ENCODE measurements around the gene ATXN2L.

Gene ATXN2L

DNA sequence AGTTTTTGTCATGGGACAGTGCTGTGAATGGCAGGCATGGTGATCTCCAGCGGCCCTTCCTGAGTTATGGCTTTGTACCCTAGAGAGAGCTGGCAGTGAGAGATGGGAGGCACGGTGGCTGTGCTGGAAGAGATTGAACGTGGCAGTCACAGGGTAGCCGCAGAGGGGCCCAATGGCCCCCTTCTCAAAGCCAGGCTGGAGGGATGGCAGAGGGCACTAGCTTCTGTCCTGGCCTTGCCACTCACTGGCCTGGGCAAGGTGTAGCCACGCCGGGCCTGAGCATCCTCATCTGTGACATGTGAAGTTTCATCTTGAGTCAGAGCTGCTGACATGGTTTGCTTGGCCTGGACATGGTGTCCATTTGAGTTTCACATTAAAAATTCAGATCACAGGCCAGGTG, 51.6 kb downstream of the ATXN2L start:
- no peak for TF ChIP-seq Cebpa-rat (IDR thresholded peaks at IDR 0.05)
- H3K4me2 ChIP-seq: no peak overlapping the region
- no peaks in the 10 kb centered on the region for H3K27me3 ChIP-seq
- H3K4me1 ChIP-seq: peaks cover 21 to 56% (median 52%) of the 10 kb centered on the region in 10 experiments
- H3K36me3 ChIP-seq: peaks cover 54 to 72% (median 59%) of the 10 kb centered on the region in 11 experiments
- peak overlapping the region in 3 of 11 experiments; percentile 10 to 35 (median 16); a peak in 1 of 22 replicates for H3K27ac ChIP-seq
- H3K9me3 ChIP-seq (replicated peaks in 1 of 11): no peaks in the 10 kb centered on the region
- H3K9ac ChIP-seq: peak overlapping the region in 4 of 11 experiments; percentile 0 to 33 (median 26); a peak in 3 of 22 replicates
- no peak overlapping the region for H3K4me3 ChIP-seq
- peaks cover 4 to 80% (median 49%) of the 10 kb centered on the region in 11 experiments; a peak in 18 of 22 replicates for H4K20me1 ChIP-seq

DNA sequence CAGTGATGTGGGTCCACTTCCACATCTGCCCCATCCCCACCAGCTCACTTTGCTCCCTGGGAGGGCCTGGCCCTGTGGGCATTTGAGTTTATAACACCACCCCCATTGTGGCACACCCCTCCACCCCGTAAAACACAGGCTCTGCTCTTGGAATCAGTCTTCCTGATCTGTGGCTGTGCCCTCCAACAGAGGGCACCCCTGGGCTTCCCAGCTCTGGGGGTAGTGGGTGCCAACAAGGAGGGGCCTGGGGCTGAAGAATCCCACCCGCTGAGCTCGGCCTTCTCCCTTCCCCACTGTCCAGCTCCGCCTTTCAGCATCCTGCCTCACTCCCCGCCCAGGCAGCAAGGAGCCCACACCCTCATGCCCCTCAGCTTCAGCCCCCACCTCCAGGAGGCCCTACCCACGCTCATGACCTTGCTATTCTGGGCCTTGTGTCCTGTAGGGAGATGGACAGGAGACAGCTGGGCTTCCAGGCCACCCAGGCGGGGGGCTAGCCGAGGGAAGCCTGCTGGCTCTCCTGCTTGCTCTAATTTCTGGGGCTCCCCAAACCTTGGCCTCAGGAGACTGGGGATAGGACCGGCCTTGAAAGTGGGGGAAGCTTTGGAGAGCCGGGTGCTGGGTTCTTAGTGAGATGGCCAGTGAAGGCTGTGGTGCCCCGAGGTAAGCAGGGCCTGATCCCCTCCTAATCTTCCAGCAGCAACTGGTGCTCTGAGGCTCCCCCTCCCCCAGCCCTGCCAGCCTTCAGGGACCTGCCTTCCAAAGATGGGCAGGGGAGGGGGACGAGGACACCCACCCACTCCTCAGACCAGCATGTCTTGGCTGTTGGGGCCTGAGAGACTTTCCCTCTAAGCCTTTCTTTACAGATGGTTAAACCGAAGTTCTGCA, 52.6 kb downstream of the ATXN2L start:
- TF ChIP-seq Cebpa-rat (IDR thresholded peaks at IDR 0.05): no peak
- Histone ChIP-seq H3K4me3 (no peak overlapping the region), H3K36me3 (peaks cover 44 to 62% (median 49%) of the 10 kb centered on the region in 11 experiments), H3K4me2 (peak overlapping the region in 4 of 11 experiments; percentile 5 to 99 (median 80); a peak in 3 of 22 replicates), H4K20me1 (peaks cover under 1 to 70% (median 42%) of the 10 kb centered on the region in 11 experiments; a peak in 17 of 22 replicates), H3K4me1 (peaks cover 25 to 62% (median 58%) of the 10 kb centered on the region in 10 experiments), H3K9ac (peak overlapping the region in 10 of 11 experiments; percentile 12 to 86 (median 48); a peak in 14 of 22 replicates), H3K9me3 (replicated peaks in 1 of 11) (no peaks in the 10 kb centered on the region), H3K27me3 (no peaks in the 10 kb centered on the region), H3K27ac (peak overlapping the region in 8 of 11 experiments; percentile 9 to 68 (median 51); a peak in 11 of 22 replicates)

- H3K9me3 ChIP-seq (replicated peaks in 1 of 11): no peaks in the 10 kb centered on the region
- peak overlapping the region; percentile 49 to 99 (median 94); a peak in 20 of 22 replicates for H3K4me2 ChIP-seq
- H4K20me1 ChIP-seq: peaks cover 0 to 63% (median 38%) of the 10 kb centered on the region in 11 experiments; a peak in 17 of 22 replicates
- H3K9ac ChIP-seq: peak overlapping the region in 10 of 11 experiments; percentile 12 to 86 (median 52); a peak in 18 of 22 replicates
- H3K4me3 ChIP-seq: no peak overlapping the region
- H3K27me3 ChIP-seq: no peaks in the 10 kb centered on the region
- no peak for TF ChIP-seq Cebpa-rat (IDR thresholded peaks at IDR 0.05)
- H3K4me1 ChIP-seq: peaks cover 28 to 69% (median 65%) of the 10 kb centered on the region in 10 experiments
- peaks cover 36 to 54% (median 42%) of the 10 kb centered on the region in 11 experiments for H3K36me3 ChIP-seq
- peak overlapping the region in 9 of 11 experiments; percentile 9 to 68 (median 44); a peak in 14 of 22 replicates for H3K27ac ChIP-seq
Observed at GRCh38 chr16:28876019-28876659, 53.3 kb downstream of the ATXN2L start.

GRCh38 chr16:28876973-28877654, 54.3 kb downstream of the ATXN2L start:
- Histone ChIP-seq H3K4me2 (peak overlapping the region; percentile 49 to 99 (median 94)), H3K27me3 (no peaks in the 10 kb centered on the region), H3K4me3 (no peak overlapping the region), H3K27ac (peak overlapping the region in 9 of 11 experiments; percentile 22 to 68 (median 47); a peak in 16 of 22 replicates), H3K9me3 (replicated peaks in 1 of 11) (no peaks in the 10 kb centered on the region), H4K20me1 (peaks cover 0 to 53% (median 35%) of the 10 kb centered on the region in 11 experiments; a peak in 17 of 22 replicates), H3K4me1 (peaks cover 28 to 78% (median 71%) of the 10 kb centered on the region in 10 experiments), H3K9ac (peak overlapping the region; percentile 12 to 86 (median 52); a peak in 20 of 22 replicates), H3K36me3 (peaks cover 27 to 45% (median 32%) of the 10 kb centered on the region in 11 experiments)
- TF ChIP-seq Cebpa-rat (IDR thresholded peaks at IDR 0.05): no peak

- Histone ChIP-seq H3K4me2 (peak overlapping the region in 10 of 11 experiments; percentile 49 to 100 (median 97); a peak in 19 of 22 replicates), H3K4me3 (0 out of 20 replicates have a peak overlapping the region, but pooled peaks of 1 of the 10 experiments have one; percentile 79), H3K4me1 (peaks cover 28 to 82% (median 73%) of the 10 kb centered on the region in 10 experiments), H4K20me1 (peaks cover 0 to 48% (median 33%) of the 10 kb centered on the region in 11 experiments; a peak in 17 of 22 replicates), H3K9ac (peak overlapping the region in 7 of 11 experiments; percentile 5 to 86 (median 83); a peak in 7 of 22 replicates), H3K36me3 (peaks cover 21 to 40% (median 27%) of the 10 kb centered on the region in 11 experiments), H3K27me3 (no peaks in the 10 kb centered on the region), H3K9me3 (replicated peaks in 1 of 11) (no peaks in the 10 kb centered on the region), H3K27ac (peak overlapping the region in 4 of 11 experiments; percentile 41 to 73 (median 46); a peak in 5 of 22 replicates)
- no peak for TF ChIP-seq Cebpa-rat (IDR thresholded peaks at IDR 0.05)
Observed at GRCh38 chr16:28877655-28878000, 54.8 kb downstream of the ATXN2L start.

- Histone ChIP-seq H3K9ac (peak within 1 kb of the TSS; percentile 72 to 86 (median 82)), H3K27ac (peak within 1 kb of the TSS in 9 of 11 experiments; percentile 44 to 81 (median 75); a peak in 18 of 22 replicates), H3K36me3 (peaks cover 15 to 33% (median 20%) of the 10 kb centered on the region in 11 experiments), H3K4me2 (peak within 1 kb of the TSS; percentile 82 to 100 (median 98)), H3K4me3 (peak within 1 kb of the TSS; percentile 66 to 80 (median 75)), H4K20me1 (peaks cover 0 to 41% (median 31%) of the 10 kb centered on the region in 11 experiments; a peak in 17 of 22 replicates), H3K27me3 (no peaks in the 10 kb centered on the region), H3K9me3 (replicated peaks in 1 of 11) (no peaks in the 10 kb centered on the region), H3K4me1 (peaks cover 28 to 89% (median 73%) of the 10 kb centered on the region in 10 experiments)
- TF ChIP-seq Cebpa-rat (IDR thresholded peaks at IDR 0.05): no peak
Observed at GRCh38 chr16:28878083-28878926, 55.5 kb downstream of the ATXN2L start, which contains the start of gene ATP2A1. ATP2A1 (plus strand) TSS chr16:28878488; CDS start chr16:28878672, 184 bp downstream.

DNA sequence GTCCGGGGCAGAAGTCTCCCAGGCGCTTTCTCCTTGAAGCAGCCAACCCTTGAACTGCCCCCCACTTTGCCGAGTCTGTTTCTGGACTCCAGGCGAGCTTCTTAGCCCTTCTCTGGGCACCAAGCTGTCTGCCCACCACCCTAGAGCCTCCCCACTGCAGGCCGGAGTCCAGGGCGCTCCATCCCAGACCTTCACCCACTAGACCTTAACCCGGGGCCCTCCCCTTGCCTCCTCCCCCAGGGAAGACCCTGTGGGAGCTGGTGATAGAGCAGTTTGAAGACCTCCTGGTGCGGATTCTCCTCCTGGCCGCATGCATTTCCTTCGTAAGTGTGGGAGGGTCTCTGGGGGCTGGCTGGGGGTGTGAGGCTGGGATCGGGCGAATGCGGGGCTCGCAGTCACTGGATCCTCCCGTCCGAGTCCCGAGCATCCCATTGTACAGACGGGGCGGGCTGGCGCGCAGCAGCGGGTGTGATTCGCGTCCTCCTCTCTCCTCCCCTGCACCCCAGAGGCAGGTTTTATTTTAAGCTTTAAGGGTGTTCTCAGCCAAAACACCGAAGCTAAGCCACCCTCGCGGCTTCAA, 56.6 kb downstream of the ATXN2L start:
- Histone ChIP-seq H3K4me1 (peaks cover 28 to 86% (median 71%) of the 10 kb centered on the region in 10 experiments), H3K27me3 (no peaks in the 10 kb centered on the region), H4K20me1 (peaks cover 0 to 30% (median 24%) of the 10 kb centered on the region in 11 experiments; a peak in 16 of 22 replicates), H3K9me3 (replicated peaks in 1 of 11) (no peaks in the 10 kb centered on the region), H3K27ac (peak overlapping the region in 9 of 11 experiments; percentile 44 to 81 (median 75); a peak in 18 of 22 replicates), H3K4me2 (peak overlapping the region; percentile 82 to 100 (median 98)), H3K4me3 (peak overlapping the region; percentile 66 to 80 (median 75)), H3K9ac (peak overlapping the region; percentile 72 to 86 (median 82)), H3K36me3 (peaks cover 5 to 22% (median 9%) of the 10 kb centered on the region in 11 experiments)
- no peak for TF ChIP-seq Cebpa-rat (IDR thresholded peaks at IDR 0.05)
